Activated naive CD8-positive, alpha-beta T cell treated with anti-CD3 and anti-CD28 coated beads, Interleukin-2, amount 10 ng/mL, durations not matched to agents 7 days and 5 days (primary cell): ENCODE results near the gene ANHX. TPM values are rescaled to one million over a fixed set of nuclear protein-coding genes. Genes with fewer than 3 reads are reported as not detected.
"Not testable (repeated sequence)": the region's sequence is repeated elsewhere in the genome, so short reads cannot be mapped to it uniquely, and the experiment has no call there.

ENCODE experiments used
- ATAC-seq: fragments of 150-1000 bp; cut with Tn5 transposase; one replicate; pipeline ENCODE4 v1.10.0; 2021; ENCODE audit warnings: low read depth, moderate library complexity
- POLR2A ChIA-PET: fragments of 350-600 bp; sonication (Branson Sonifier 250); formaldehyde crosslinking; loops from one replicate; lab custom pipeline; 2021; ENCODE audit warnings: antibody characterized with exemption; lab: Charles Lee
- DNase-seq: peaks from one replicate; pipeline ENCODE4 v3.0.0; 2021
- H3K27ac Mint-ChIP-seq: one replicate; pipeline ENCODE4 v1.8.0; 2022; ENCODE audit warnings: mild to moderate bottlenecking, mixed read lengths
- H3K27me3 Mint-ChIP-seq: one replicate; pipeline ENCODE4 v1.8.0; 2022; ENCODE audit warnings: mild to moderate bottlenecking, moderate library complexity, mixed read lengths
- H3K36me3 Mint-ChIP-seq: one replicate; pipeline ENCODE4 v1.8.0; 2021; ENCODE audit warnings: mild to moderate bottlenecking, mixed read lengths
- H3K4me1 Mint-ChIP-seq: one replicate; pipeline ENCODE4 v1.8.0; 2021; ENCODE audit warnings: mixed read lengths
- H3K4me3 Mint-ChIP-seq: one replicate; pipeline ENCODE4 v1.8.0; 2022; ENCODE audit warnings: mild to moderate bottlenecking, moderate library complexity, mixed read lengths
- H3K9me3 Mint-ChIP-seq: one replicate; pipeline ENCODE4 v1.8.0; 2021; ENCODE audit warnings: mixed read lengths
- total RNA-seq, 2 experiments: library from RNA; stranded (reverse); gene quantifications; one replicate each; pipeline ENCODE4 v1.2.3, GENCODE V29; 2021

Gene ANHX
- total RNA-seq, result not detected

GRCh38 chr12:133235401-133236112 lies at the start of gene ANHX:
Gene ANHX, minus strand, starts transcription at chr12:133235877. Its CDS starts 1,521 bp downstream, at chr12:133234356.
- Mint-ChIP-seq H3K27me3 (no peaks in the 10 kb centered on the region), H3K27ac (no peak within 1 kb of the TSS), H3K9me3 (peaks cover 20% of the 10 kb centered on the region), H3K36me3 (no peaks in the 10 kb centered on the region), H3K4me3 (no peak within 1 kb of the TSS), H3K4me1 (no peaks in the 10 kb centered on the region)
- DNase-seq (no peak), ATAC-seq (no peak)
- POLR2A ChIA-PET, result no interaction called here

DNA sequence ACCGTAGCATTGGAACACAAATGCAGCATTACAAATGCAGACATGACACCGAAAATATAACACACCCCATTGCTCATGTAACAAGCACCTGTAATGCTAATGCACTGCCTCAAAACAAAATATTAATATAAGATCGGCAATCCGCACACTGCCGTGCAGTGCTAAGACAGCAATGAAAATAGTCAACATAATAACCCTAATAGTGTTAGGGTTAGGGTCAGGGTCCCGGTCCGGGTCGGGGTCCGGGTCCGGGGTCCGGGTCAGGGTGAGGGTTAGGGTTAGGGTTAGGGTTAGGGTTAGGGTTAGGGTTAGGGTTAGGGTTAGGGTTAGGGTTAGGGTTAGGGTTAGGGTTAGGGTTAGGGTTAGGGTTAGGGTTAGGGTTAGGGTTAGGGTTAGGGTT lies 29.0 kb upstream of the ANHX start:
- POLR2A ChIA-PET, H3K36me3 Mint-ChIP-seq, H3K27ac Mint-ChIP-seq, H3K27me3 Mint-ChIP-seq, DNase-seq, H3K4me3 Mint-ChIP-seq, H3K9me3 Mint-ChIP-seq, ATAC-seq, H3K4me1 Mint-ChIP-seq: not testable (repeated sequence)

DNA sequence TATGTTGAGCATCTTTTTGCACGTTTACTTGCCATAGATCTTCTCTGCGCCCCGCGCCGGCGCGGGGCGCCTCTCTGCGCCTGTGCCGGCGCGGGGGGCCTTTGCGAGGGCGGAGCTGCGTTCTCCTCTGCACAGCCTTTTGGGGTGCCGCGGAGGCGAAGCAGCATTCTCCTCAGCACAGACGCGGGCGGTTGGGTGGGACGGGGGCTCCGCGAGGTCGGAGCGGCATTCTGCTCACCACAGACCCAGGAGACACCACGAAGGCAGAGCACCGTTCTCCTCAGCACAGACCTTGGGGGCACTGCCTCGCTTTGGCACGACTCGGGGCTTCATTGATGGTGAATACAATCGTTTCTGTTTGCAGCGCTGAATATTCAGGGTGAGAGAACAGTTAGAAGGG lies 28.5 kb upstream of the ANHX start:
- H3K4me1 Mint-ChIP-seq, result no peaks in the 10 kb centered on the region
- H3K27ac Mint-ChIP-seq, result no peak overlapping the region
- H3K27me3 Mint-ChIP-seq, result no peaks in the 10 kb centered on the region
- no peak for ATAC-seq
- POLR2A ChIA-PET, result no interaction called here
- no peak for DNase-seq
- H3K4me3 Mint-ChIP-seq, result no peak overlapping the region
- no peaks in the 10 kb centered on the region for H3K36me3 Mint-ChIP-seq
- no peaks in the 10 kb centered on the region for H3K9me3 Mint-ChIP-seq

GRCh38 chr12:133256321-133256720 lies 20.6 kb upstream of the ANHX start:
- POLR2A ChIA-PET, result no interaction called here
- H3K27ac Mint-ChIP-seq, result no peak overlapping the region
- peaks cover 23% of the 10 kb centered on the region for H3K9me3 Mint-ChIP-seq
- H3K4me3 Mint-ChIP-seq, result no peak overlapping the region
- no peak for ATAC-seq
- no peaks in the 10 kb centered on the region for H3K4me1 Mint-ChIP-seq
- no peaks in the 10 kb centered on the region for H3K36me3 Mint-ChIP-seq
- H3K27me3 Mint-ChIP-seq, result no peaks in the 10 kb centered on the region
- no peak for DNase-seq

- H3K4me1 Mint-ChIP-seq, POLR2A ChIA-PET, H3K4me3 Mint-ChIP-seq: not testable (repeated sequence)
Measured at GRCh38 chr12:133255833-133256232, 20.2 kb upstream of the ANHX start.

DNA sequence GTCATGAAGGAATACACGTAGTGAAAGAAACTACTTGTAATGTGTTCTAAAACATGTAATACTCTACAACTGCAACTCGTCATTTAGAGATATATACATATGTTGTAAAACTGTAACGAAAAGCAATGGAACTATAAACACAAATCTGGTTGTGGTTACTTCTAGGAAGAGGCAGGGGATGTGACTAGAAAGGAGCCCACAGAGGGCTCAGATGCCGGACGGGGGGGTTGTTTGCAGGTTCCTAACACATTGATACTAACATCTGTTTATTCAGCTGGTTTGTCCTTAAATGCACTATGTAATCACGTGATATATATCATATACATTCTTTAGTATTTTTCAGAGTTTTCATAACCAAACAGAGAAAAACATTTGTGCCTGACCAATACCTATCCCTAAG lies 16.1 kb upstream of the ANHX start:
- Mint-ChIP-seq H3K36me3 (no peaks in the 10 kb centered on the region), H3K27me3 (no peaks in the 10 kb centered on the region), H3K4me1 (no peaks in the 10 kb centered on the region), H3K4me3 (no peak overlapping the region), H3K9me3 (peaks cover 38% of the 10 kb centered on the region), H3K27ac (no peak overlapping the region)
- ATAC-seq (no peak), DNase-seq (no peak)
- POLR2A ChIA-PET, result no interaction called here

More at GRCh38 chr12:133255833-133256232, 20.2 kb upstream of the ANHX start:
- H3K27ac Mint-ChIP-seq, ATAC-seq, DNase-seq, H3K27me3 Mint-ChIP-seq, H3K36me3 Mint-ChIP-seq: not testable (repeated sequence)
- peaks cover 24% of the 10 kb centered on the region for H3K9me3 Mint-ChIP-seq

- no peak overlapping the region for H3K4me3 Mint-ChIP-seq
- no peaks in the 10 kb centered on the region for H3K36me3 Mint-ChIP-seq
- H3K27ac Mint-ChIP-seq, result no peak overlapping the region
- DNase-seq (no peak), ATAC-seq (no peak)
- POLR2A ChIA-PET, result no interaction called here
- H3K9me3 Mint-ChIP-seq, result peaks cover 22% of the 10 kb centered on the region
- no peaks in the 10 kb centered on the region for H3K4me1 Mint-ChIP-seq
- no peaks in the 10 kb centered on the region for H3K27me3 Mint-ChIP-seq
Measured at GRCh38 chr12:133236556-133236955, 879 bp upstream of the ANHX start.

- DNase-seq (no peak), ATAC-seq (no peak)
- no peak overlapping the region for H3K4me3 Mint-ChIP-seq
- H3K4me1 Mint-ChIP-seq, result no peaks in the 10 kb centered on the region
- H3K9me3 Mint-ChIP-seq, result peaks cover 21% of the 10 kb centered on the region
- no peaks in the 10 kb centered on the region for H3K27me3 Mint-ChIP-seq
- no peaks in the 10 kb centered on the region for H3K36me3 Mint-ChIP-seq
- POLR2A ChIA-PET, result no interaction called here
- H3K27ac Mint-ChIP-seq, result no peak overlapping the region
Measured at GRCh38 chr12:133236144-133236543, 467 bp upstream of the ANHX start.

GRCh38 chr12:133234971-133235370 lies 706 bp downstream of the ANHX start:
- DNase-seq (no peak), ATAC-seq (no peak)
- H3K36me3 Mint-ChIP-seq, result no peaks in the 10 kb centered on the region
- POLR2A ChIA-PET, result no interaction called here
- peaks cover 16% of the 10 kb centered on the region for H3K9me3 Mint-ChIP-seq
- no peak overlapping the region for H3K4me3 Mint-ChIP-seq
- no peaks in the 10 kb centered on the region for H3K27me3 Mint-ChIP-seq
- H3K4me1 Mint-ChIP-seq, result no peaks in the 10 kb centered on the region
- no peak overlapping the region for H3K27ac Mint-ChIP-seq

DNA sequence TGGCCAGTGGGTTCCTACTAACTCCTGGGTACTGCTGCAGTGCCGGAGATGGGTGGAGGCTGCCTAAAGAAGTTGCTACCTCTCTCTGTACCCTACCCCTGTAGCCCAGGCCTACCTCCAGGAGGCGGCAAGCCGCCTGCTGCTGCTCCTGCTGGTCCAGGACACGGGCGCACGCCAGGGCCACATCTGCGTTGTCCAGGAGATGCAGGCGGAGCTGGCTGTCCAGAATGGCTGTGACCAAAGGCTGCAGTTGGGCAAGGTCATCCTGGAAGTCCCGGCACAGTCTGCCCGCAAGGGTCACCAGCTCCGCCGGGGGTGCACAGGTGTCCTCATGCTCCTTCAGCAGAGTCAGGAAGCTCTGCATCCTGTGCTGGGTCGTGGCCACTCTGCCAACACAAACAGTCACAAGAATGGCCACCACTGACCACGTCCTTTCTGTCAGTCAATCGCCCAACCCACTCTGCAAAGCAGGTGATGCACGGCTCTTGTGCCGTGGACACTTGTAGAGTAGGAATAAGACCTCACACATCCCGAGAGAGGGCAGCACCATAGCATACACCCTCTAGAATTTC lies 1.6 kb downstream of the ANHX start:
- Mint-ChIP-seq H3K36me3 (no peaks in the 10 kb centered on the region), H3K4me3 (no peak overlapping the region), H3K27me3 (no peaks in the 10 kb centered on the region), H3K9me3 (peaks cover 18% of the 10 kb centered on the region), H3K27ac (no peak overlapping the region), H3K4me1 (no peaks in the 10 kb centered on the region)
- no peak for ATAC-seq
- no peak for DNase-seq
- POLR2A ChIA-PET, result no interaction called here

GRCh38 chr12:133233006-133233405 lies 2.7 kb downstream of the ANHX start:
- H3K27ac Mint-ChIP-seq, result no peak overlapping the region
- H3K4me1 Mint-ChIP-seq, result no peaks in the 10 kb centered on the region
- peaks cover 2% of the 10 kb centered on the region for H3K27me3 Mint-ChIP-seq
- no peaks in the 10 kb centered on the region for H3K36me3 Mint-ChIP-seq
- DNase-seq (no peak), ATAC-seq (no peak)
- H3K4me3 Mint-ChIP-seq, result no peak overlapping the region
- POLR2A ChIA-PET, result no interaction called here
- H3K9me3 Mint-ChIP-seq, result peaks cover 27% of the 10 kb centered on the region

DNA sequence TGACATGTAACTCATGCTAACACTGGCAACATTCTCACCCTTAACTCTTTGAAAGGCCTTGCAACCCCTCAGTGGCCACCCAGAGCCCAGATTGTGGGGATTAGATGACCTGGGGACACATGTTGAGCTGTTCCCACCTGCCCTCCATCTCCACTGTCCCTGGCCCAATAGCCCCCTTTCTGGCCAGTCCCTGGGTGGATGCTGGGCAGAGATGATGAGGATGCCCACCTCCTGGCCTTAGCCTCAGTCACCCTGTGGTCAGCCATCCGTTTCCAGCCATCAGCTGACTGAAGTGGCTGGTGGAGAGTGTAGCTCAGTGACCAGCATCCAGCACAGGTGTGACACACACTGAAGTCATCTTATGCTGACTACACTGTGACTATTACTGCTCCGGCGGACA lies 4.7 kb downstream of the ANHX start:
- H3K27ac Mint-ChIP-seq, result no peak overlapping the region
- POLR2A ChIA-PET, result no interaction called here
- no peak for DNase-seq
- peaks cover 2% of the 10 kb centered on the region for H3K27me3 Mint-ChIP-seq
- H3K4me1 Mint-ChIP-seq, result no peaks in the 10 kb centered on the region
- peaks cover 27% of the 10 kb centered on the region for H3K9me3 Mint-ChIP-seq
- no peak for ATAC-seq
- H3K36me3 Mint-ChIP-seq, result no peaks in the 10 kb centered on the region
- no peak overlapping the region for H3K4me3 Mint-ChIP-seq

DNA sequence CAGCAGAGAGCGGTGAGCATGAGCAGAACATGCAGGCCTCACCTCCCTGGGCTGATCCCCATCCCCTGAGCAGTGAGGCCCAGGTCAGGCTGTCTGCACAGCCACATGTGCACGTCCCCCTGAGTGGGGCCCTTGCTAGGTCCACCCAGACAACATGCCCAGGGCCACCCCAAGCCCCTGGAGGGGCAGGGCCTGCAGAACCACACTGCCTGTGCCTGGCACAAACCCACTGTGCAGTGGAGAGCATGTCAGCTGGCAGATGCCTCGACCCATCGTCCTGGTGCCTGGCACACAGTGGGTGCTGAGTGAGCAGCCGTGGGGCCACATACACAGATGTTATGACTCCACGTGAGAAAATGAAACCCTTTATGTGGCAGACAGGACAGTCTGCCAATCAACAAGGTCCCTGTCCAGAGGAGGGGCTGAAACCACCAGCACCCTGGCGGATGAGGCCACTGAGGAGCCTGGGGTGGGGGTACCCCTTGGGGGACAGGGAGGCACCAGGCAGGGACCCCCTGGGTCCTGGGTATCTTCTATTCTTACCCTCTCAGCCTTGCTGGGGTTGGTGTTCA lies 8.3 kb downstream of the ANHX start:
- Mint-ChIP-seq H3K9me3 (peaks cover 34% of the 10 kb centered on the region), H3K27ac (no peak overlapping the region), H3K4me3 (no peak overlapping the region), H3K36me3 (no peaks in the 10 kb centered on the region), H3K4me1 (no peaks in the 10 kb centered on the region), H3K27me3 (peaks cover 2% of the 10 kb centered on the region)
- DNase-seq, result no peak
- POLR2A ChIA-PET, result no interaction called here
- no peak for ATAC-seq

- H3K36me3 Mint-ChIP-seq, result no peaks in the 10 kb centered on the region
- no peak overlapping the region for H3K27ac Mint-ChIP-seq
- DNase-seq (no peak), ATAC-seq (no peak)
- H3K27me3 Mint-ChIP-seq, result peaks cover 2% of the 10 kb centered on the region
- no peak overlapping the region for H3K4me3 Mint-ChIP-seq
- no peaks in the 10 kb centered on the region for H3K4me1 Mint-ChIP-seq
- H3K9me3 Mint-ChIP-seq, result peaks cover 37% of the 10 kb centered on the region
- POLR2A ChIA-PET, result no interaction called here
Measured at GRCh38 chr12:133226690-133227089, 9.0 kb downstream of the ANHX start.
